Bronchial epithelial cell (primary cell): ENCODE data around the gene WDFY2. TPM values are rescaled to one million over a fixed set of nuclear protein-coding genes. Genes with fewer than 3 reads are reported as not detected.

ENCODE experiments used
- DNase-seq: peaks from one replicate; pipeline ENCODE4 v3.0.0-alpha.2; 2010; ENCODE audit warnings: low read depth
- FAIRE-seq: peaks from 2 replicates; lab custom pipeline; 2011; peaks lifted over from hg19 to GRCh38; lab: Jason Lieb, UNC
- H3K27me3 ChIP-seq: 2 replicates; pipeline ENCODE4 v1.5.1; 2011; ENCODE audit warnings: low read length; ENCODE audit not compliant: control insufficient read depth, insufficient read depth
- H3K36me3 ChIP-seq: 2 replicates; pipeline ENCODE4 v1.5.1; 2011; ENCODE audit warnings: low read length; ENCODE audit not compliant: control insufficient read depth, insufficient read depth
- H3K4me3 ChIP-seq: 2 replicates; pipeline ENCODE4 v1.5.1; 2011; ENCODE audit warnings: mild to moderate bottlenecking, low read depth, low read length, control low read depth
- total RNA-seq: library from RNA; depleted of rRNA; stranded (reverse); fragments of >200 nt; gene quantifications from 2 replicates; pipeline ENCODE4 v1.2.1, GENCODE V29; 2014
- TF ChIP-seq, protein P1 (sequence below): IDR thresholded peaks from 2 replicates; pipeline ENCODE4 v1.5.1; 2011; ENCODE audit warnings: mild to moderate bottlenecking, moderate library complexity, low read length, control low read depth, inconsistent platforms; ENCODE audit not compliant: insufficient read depth, severe bottlenecking

Gene WDFY2
- total RNA-seq, 1 donor from 2014 or later, result 11.3 TPM

DNA sequence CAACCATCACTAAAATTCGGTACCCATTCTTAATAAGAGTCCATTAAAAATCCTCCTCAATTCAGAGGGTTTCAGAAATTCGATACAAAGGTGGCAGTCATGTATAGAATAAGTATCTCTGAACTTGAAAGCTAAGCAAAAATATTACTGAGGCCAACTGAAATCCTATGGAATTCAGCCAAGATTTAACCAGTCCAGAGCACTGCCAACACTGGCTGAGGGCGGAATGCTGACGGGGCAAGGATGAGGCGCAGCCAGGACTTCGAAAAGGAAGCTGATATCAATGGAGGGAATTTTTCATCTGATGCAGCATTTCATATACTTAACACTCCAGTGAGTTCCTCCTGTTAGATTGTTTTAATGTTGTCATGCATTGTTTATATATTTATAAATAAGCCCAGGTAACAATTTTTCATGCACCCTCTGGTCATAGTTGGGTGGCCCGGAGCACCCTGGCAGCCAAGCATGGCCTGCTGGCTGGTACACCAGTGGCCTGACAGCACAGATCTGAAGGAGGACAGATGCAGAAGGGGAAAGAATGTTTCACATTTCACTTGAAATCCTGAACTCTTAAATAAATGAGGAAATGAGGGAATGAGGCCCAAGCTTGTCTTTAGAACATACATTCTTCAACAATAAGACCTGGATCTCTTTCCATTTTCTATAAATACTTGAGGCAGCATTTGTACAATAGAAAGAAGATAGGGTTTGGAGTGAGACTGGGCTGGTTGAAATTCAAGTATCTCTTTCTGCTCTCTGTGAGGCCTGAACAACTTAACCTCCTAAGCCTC is 41.5 kb downstream of the WDFY2 start:
- TF ChIP-seq, protein P1, sequence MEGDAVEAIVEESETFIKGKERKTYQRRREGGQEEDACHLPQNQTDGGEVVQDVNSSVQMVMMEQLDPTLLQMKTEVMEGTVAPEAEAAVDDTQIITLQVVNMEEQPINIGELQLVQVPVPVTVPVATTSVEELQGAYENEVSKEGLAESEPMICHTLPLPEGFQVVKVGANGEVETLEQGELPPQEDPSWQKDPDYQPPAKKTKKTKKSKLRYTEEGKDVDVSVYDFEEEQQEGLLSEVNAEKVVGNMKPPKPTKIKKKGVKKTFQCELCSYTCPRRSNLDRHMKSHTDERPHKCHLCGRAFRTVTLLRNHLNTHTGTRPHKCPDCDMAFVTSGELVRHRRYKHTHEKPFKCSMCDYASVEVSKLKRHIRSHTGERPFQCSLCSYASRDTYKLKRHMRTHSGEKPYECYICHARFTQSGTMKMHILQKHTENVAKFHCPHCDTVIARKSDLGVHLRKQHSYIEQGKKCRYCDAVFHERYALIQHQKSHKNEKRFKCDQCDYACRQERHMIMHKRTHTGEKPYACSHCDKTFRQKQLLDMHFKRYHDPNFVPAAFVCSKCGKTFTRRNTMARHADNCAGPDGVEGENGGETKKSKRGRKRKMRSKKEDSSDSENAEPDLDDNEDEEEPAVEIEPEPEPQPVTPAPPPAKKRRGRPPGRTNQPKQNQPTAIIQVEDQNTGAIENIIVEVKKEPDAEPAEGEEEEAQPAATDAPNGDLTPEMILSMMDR, result no peak
- Histone ChIP-seq H3K36me3 (no peaks in the 10 kb centered on the region), H3K27me3 (no peaks in the 10 kb centered on the region), H3K4me3 (no peak overlapping the region)
- FAIRE-seq (no peak), DNase-seq (peak; percentile 73)

DNA sequence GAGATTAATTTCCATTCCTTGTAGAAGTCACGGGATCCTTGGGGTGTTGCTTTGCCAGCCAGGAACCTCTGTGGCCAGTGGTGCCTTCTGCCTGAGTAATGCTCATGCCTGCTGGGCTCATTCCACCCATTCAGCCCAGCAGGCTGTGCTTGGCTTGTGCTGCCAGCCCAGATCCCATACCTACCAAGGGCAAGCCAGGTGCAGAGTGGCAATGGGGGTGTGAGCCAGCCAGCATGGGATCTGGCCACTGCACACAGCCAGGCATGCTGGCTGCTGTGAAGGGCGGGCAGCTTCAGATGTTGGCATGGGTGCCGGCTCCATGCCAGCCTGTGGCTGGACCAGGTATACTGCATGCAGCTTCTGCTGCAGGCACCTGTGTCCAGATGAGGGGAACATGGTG is 42.5 kb downstream of the WDFY2 start:
- no peaks in the 10 kb centered on the region for H3K36me3 ChIP-seq
- FAIRE-seq, result no peak
- H3K27me3 ChIP-seq, result no peaks in the 10 kb centered on the region
- TF ChIP-seq, protein P1, result no peak
- no peak for DNase-seq
- no peak overlapping the region for H3K4me3 ChIP-seq

DNA sequence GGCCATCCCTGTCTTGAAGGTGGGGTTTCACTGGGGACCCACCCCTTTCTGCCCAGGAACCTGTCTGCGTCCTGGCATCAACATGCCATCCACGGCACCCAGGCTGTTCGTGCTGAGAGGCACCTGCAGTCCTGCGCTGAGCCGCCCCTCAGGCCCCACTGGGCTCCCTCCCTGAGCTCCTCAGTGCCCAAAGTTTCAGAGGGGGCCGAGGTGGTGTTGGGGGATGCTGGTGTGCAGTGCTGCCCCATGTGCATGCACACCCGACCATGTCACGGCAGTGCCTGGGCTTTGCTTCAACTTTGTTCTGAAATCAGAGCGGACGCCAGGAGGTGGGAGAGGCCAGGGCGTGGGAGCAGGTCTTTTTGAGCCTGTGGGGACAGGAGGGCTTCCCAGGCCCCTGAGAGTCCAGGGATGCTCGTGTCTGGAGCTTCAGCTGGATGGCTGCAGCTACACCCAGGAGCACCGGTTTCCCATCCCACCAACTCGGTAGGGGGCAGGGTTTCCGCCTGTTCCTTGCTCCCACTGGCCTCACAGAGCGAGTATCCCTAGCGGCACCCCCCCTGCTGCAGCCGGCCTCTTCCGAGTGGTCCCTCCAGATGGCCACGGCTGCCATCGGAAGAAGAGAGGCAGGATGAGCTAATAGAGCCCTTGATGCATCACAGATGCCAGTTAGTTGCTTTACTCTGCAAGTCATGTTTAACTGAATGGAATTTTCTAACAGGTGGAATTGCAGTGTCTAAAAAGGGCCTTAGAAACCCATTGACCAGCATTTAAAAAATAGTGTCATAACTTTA is 44.0 kb downstream of the WDFY2 start:
- TF ChIP-seq, protein P1, result no peak

DNA sequence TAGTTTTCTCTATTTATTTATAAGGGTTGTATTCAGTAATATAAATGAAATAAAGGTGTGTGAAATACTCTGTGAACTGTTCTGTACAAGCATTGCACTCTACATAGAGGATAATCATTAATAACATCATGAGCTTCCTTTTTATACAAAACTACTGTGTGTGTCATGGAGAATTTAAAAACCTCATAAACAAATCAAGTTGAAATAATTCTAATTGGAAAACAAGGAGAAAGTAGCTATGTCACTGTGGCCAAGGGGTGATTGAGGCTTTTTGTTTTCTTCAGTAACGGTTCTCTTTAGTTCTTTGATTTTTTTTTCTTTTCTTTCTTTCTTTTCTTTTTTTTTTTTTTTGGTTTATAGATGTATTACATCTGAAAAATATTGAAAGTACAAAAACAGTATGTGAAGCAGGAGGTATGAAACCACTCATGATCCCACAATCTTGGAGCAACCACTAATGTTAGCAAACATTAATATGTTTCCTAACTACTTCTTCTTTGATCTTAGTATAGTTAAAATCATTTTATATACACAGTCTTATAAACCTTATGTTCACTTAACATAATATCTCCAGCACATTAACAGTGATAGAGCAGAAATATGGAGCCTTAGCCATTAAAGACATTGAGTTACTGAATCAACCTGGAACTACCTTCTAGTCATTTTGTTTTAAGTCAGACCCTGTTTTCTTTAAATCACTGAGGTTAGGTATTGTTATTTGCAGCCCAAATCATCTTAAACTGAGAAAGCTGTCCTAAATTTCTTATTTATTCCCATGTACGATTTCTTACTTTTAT is 45.4 kb downstream of the WDFY2 start:
- H3K27me3 ChIP-seq, result no peaks in the 10 kb centered on the region
- FAIRE-seq (no peak), DNase-seq (no peak)
- H3K4me3 ChIP-seq, result no peak overlapping the region
- no peaks in the 10 kb centered on the region for H3K36me3 ChIP-seq
- TF ChIP-seq, protein P1, result no peak

More for the DNA sequence above, 44.0 kb downstream of the WDFY2 start:
- no peak overlapping the region for H3K4me3 ChIP-seq
- DNase-seq, result no peak
- no peaks in the 10 kb centered on the region for H3K27me3 ChIP-seq
- no peak for FAIRE-seq
- no peaks in the 10 kb centered on the region for H3K36me3 ChIP-seq

DNA sequence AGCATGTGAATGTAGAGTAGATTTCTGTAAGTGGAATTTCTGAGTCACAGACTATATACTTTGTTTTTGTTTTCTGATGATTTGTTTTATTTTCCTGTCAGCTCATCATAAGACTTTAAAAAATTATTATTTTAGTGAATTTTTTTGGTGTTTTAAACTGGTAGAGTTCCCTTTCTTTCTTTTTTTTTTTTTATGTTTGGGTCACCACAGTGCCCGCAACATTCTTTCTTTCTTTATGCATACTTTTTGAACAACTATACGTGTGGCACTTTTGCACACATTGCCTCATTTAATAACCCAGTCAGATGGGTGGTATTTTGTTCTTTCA is 46.0 kb downstream of the WDFY2 start:
- TF ChIP-seq, protein P1, result no peak
- FAIRE-seq (no peak), DNase-seq (no peak)
- no peak overlapping the region for H3K4me3 ChIP-seq
- H3K36me3 ChIP-seq, result no peaks in the 10 kb centered on the region
- no peaks in the 10 kb centered on the region for H3K27me3 ChIP-seq
